ENCODE measurements around the gene NEMP1.

DNA sequence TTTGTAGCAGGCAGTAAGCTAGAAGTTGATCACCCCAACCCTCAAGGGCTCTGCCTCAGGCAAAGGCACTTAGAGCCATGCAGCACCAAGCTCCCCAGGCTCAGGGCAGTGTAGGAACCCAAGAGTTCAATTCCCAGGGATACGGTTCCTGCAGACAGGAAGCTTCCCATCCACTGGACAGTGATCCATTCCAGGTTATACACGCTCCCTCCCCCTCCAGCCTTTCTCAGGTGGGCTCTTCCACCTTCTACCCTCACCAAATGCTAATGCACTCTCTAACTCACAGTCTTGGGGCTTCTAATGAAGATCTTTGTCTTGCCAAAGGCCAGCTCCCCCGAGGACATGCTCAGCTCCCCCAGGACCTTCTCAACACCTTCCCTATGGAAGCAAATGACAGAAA, 41.3 kb downstream of the NEMP1 start:
- TF ChIP-seq POLR2A (IDR thresholded peaks at IDR 0.05; ENCODE audit: low read depth, low read length) (no peak), PML (IDR thresholded peaks at IDR 0.05; ENCODE audit: low read length) (no peak), CTCF (IDR thresholded peaks at IDR 0.05 in 2 of 3, conservative IDR thresholded peaks at IDR 0.05 in 1 of 3; ENCODE audit: control insufficient read depth in 2 of 3, extremely low read depth in 1 of 3, insufficient read depth in 1 of 3, low read depth in 3 of 3, low read length in 3 of 3) (no peak), POLR2AphosphoS5 (IDR thresholded peaks at IDR 0.05; ENCODE audit: low read length) (no peak), MLLT1 (IDR thresholded peaks at IDR 0.05) (no peak), REST (IDR thresholded peaks at IDR 0.05; ENCODE audit: low read depth, low read length) (no peak), CEBPB (IDR thresholded peaks at IDR 0.05; ENCODE audit: borderline replicate concordance in 1 of 2, low read depth in 2 of 2, low read length in 2 of 2) (no peak), RCOR1 (conservative IDR thresholded peaks at IDR 0.05; ENCODE audit: low read depth, low read length) (no peak), CHD1 (IDR thresholded peaks at IDR 0.05; ENCODE audit: low read depth, low read length) (no peak), E4F1 (IDR thresholded peaks at IDR 0.05; ENCODE audit: borderline replicate concordance, partially characterized antibody) (no peak), ATF7 (IDR thresholded peaks at IDR 0.05; ENCODE audit: low read depth) (no peak)
- TF ChIP-seq, protein P1, sequence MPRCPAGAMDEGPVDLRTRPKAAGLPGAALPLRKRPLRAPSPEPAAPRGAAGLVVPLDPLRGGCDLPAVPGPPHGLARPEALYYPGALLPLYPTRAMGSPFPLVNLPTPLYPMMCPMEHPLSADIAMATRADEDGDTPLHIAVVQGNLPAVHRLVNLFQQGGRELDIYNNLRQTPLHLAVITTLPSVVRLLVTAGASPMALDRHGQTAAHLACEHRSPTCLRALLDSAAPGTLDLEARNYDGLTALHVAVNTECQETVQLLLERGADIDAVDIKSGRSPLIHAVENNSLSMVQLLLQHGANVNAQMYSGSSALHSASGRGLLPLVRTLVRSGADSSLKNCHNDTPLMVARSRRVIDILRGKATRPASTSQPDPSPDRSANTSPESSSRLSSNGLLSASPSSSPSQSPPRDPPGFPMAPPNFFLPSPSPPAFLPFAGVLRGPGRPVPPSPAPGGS (IDR thresholded peaks at IDR 0.05; ENCODE audit: borderline replicate concordance, insufficient read depth, low read depth, low read length, poor library complexity, severe bottlenecking), result no peak
